Measurements from ENCODE around the gene LRRN2. TPM values are rescaled to one million over a fixed set of nuclear protein-coding genes. Genes with fewer than 3 reads are reported as not detected.
"Not testable (repeated sequence)": the region's sequence is repeated elsewhere in the genome, so short reads cannot be mapped to it uniquely, and the experiment has no call there.

LRRN2 gene
- total RNA-seq, 1 donor from 2014 or later: 4.9 TPM

- no peak overlapping the region for H3K27ac Mint-ChIP-seq (ENCODE audit: unreplicated experiment)
- no peak overlapping the region for H3K4me3 Mint-ChIP-seq (ENCODE audit: unreplicated experiment)
- peaks cover 31% of the 10 kb centered on the region for H3K27me3 Mint-ChIP-seq (ENCODE audit: low read depth, unreplicated experiment)
- DNase-seq (ENCODE audit: low read depth) (no peak), FAIRE-seq (no peak)
- Histone ChIP-seq H3K9ac (ENCODE audit: low read length) (no peak overlapping the region), H3K4me1 (ENCODE audit: insufficient read depth, low read length) (no peaks in the 10 kb centered on the region), H2AFZ (ENCODE audit: low read depth, low read length) (no peak overlapping the region), H3K27me3 (ENCODE audit: insufficient read depth, low read length) (peaks cover 22% of the 10 kb centered on the region), H3K4me2 (ENCODE audit: low read length) (no peak overlapping the region), H3K4me3 (ENCODE audit: insufficient read depth, low read depth, low read length) (no peak overlapping the region), H3K27ac (ENCODE audit: low read depth, low read length) (no peak overlapping the region), H4K20me1 (ENCODE audit: insufficient read depth, low read length) (no peaks in the 10 kb centered on the region), H3K36me3 (ENCODE audit: insufficient read depth, low read length) (no peaks in the 10 kb centered on the region), H3K79me2 (ENCODE audit: insufficient read depth, low read length) (no peaks in the 10 kb centered on the region), H3K9me3 (ENCODE audit: insufficient read depth, low read depth, low read length) (no peaks in the 10 kb centered on the region)
- H3K9me3 Mint-ChIP-seq (ENCODE audit: unreplicated experiment): no peaks in the 10 kb centered on the region
- H3K4me1 Mint-ChIP-seq (ENCODE audit: low read depth, unreplicated experiment): peaks cover 12% of the 10 kb centered on the region
- no peaks in the 10 kb centered on the region for H3K36me3 Mint-ChIP-seq (ENCODE audit: low read depth, unreplicated experiment)
- TF ChIP-seq CTCF (IDR thresholded peaks at IDR 0.05; ENCODE audit: insufficient read depth, low read depth, low read length): no peak
- no peak for TF ChIP-seq EZH2 (IDR thresholded peaks at IDR 0.05; ENCODE audit: insufficient read depth, low read length)
Measured at GRCh38 chr1:204728456-204728855, 42.9 kb upstream of the LRRN2 start.

- Mint-ChIP-seq H3K9me3 (ENCODE audit: unreplicated experiment) (no peaks in the 10 kb centered on the region), H3K27me3 (ENCODE audit: low read depth, unreplicated experiment) (peaks cover 28% of the 10 kb centered on the region), H3K4me3 (ENCODE audit: unreplicated experiment) (no peak overlapping the region), H3K4me1 (ENCODE audit: low read depth, unreplicated experiment) (peaks cover 12% of the 10 kb centered on the region), H3K36me3 (ENCODE audit: low read depth, unreplicated experiment) (no peaks in the 10 kb centered on the region), H3K27ac (ENCODE audit: unreplicated experiment) (no peak overlapping the region)
- H3K79me2 ChIP-seq (ENCODE audit: insufficient read depth, low read length): no peaks in the 10 kb centered on the region
- H3K36me3 ChIP-seq (ENCODE audit: insufficient read depth, low read length): no peaks in the 10 kb centered on the region
- DNase-seq (ENCODE audit: low read depth) (no peak), FAIRE-seq (no peak)
- H3K4me2 ChIP-seq (ENCODE audit: low read length): no peak overlapping the region
- no peak overlapping the region for H3K9ac ChIP-seq (ENCODE audit: low read length)
- H4K20me1 ChIP-seq (ENCODE audit: insufficient read depth, low read length): no peaks in the 10 kb centered on the region
- H3K4me1 ChIP-seq (ENCODE audit: insufficient read depth, low read length): no peaks in the 10 kb centered on the region
- no peaks in the 10 kb centered on the region for H3K9me3 ChIP-seq (ENCODE audit: insufficient read depth, low read depth, low read length)
- H3K27me3 ChIP-seq (ENCODE audit: insufficient read depth, low read length): peaks cover 22% of the 10 kb centered on the region
- no peak overlapping the region for H3K4me3 ChIP-seq (ENCODE audit: insufficient read depth, low read depth, low read length)
- H2AFZ ChIP-seq (ENCODE audit: low read depth, low read length): no peak overlapping the region
- no peak overlapping the region for H3K27ac ChIP-seq (ENCODE audit: low read depth, low read length)
- TF ChIP-seq EZH2 (IDR thresholded peaks at IDR 0.05; ENCODE audit: insufficient read depth, low read length) (no peak), CTCF (IDR thresholded peaks at IDR 0.05; ENCODE audit: insufficient read depth, low read depth, low read length) (no peak)
Measured at GRCh38 chr1:204728045-204728444, 42.5 kb upstream of the LRRN2 start.

- not testable (repeated sequence) for H3K9me3 Mint-ChIP-seq (ENCODE audit: unreplicated experiment); FAIRE-seq
- peaks cover 22% of the 10 kb centered on the region for H3K27me3 Mint-ChIP-seq (ENCODE audit: low read depth, unreplicated experiment)
Measured at GRCh38 chr1:204727438-204727837, 41.9 kb upstream of the LRRN2 start.

More at GRCh38 chr1:204727438-204727837, 41.9 kb upstream of the LRRN2 start:
- H3K27me3 ChIP-seq (ENCODE audit: insufficient read depth, low read length): peaks cover 21% of the 10 kb centered on the region
- H3K36me3 ChIP-seq (ENCODE audit: insufficient read depth, low read length); H3K27ac Mint-ChIP-seq (ENCODE audit: unreplicated experiment); H4K20me1 ChIP-seq (ENCODE audit: insufficient read depth, low read length); H3K36me3 Mint-ChIP-seq (ENCODE audit: low read depth, unreplicated experiment); H2AFZ ChIP-seq (ENCODE audit: low read depth, low read length); H3K4me2 ChIP-seq (ENCODE audit: low read length); H3K9me3 ChIP-seq (ENCODE audit: insufficient read depth, low read depth, low read length); DNase-seq (ENCODE audit: low read depth); H3K27ac ChIP-seq (ENCODE audit: low read depth, low read length); H3K4me3 ChIP-seq (ENCODE audit: insufficient read depth, low read depth, low read length); H3K79me2 ChIP-seq (ENCODE audit: insufficient read depth, low read length); H3K9ac ChIP-seq (ENCODE audit: low read length); H3K4me3 Mint-ChIP-seq (ENCODE audit: unreplicated experiment); H3K4me1 ChIP-seq (ENCODE audit: insufficient read depth, low read length): not testable (repeated sequence)
- peaks cover 12% of the 10 kb centered on the region for H3K4me1 Mint-ChIP-seq (ENCODE audit: low read depth, unreplicated experiment)

Measured in astrocyte (in vitro differentiated cells and primary cell).